Thyroid gland (tissue), 4 donors: ENCODE data around the gene MAP3K19.

Experiments
- CTCF ChIP-seq, 6 experiments: fragments of 200-600 bp in 3 of 6; fragments of 450-650 bp in 3 of 6; sonication (generic) in 3 of 6; IDR thresholded peaks; one replicate each; pipeline ENCODE4 v1.5.1; 2016 to 2019; ENCODE audit warnings: antibody characterized with exemption in 6 of 6, mild to moderate bottlenecking in 2 of 6, inconsistent platforms in 1 of 6, moderate library complexity in 1 of 6
- POLR2A ChIP-seq, 2 donors: fragments of 450-650 bp; IDR thresholded peaks; one replicate each; pipeline ENCODE4 v1.6.1; 2017; ENCODE audit warnings: antibody characterized with exemption in 2 of 2, mild to moderate bottlenecking in 2 of 2, moderate library complexity in 1 of 2

GRCh38 chr2:135096665-135097446 is 49.6 kb upstream of the MAP3K19 start:
- TF ChIP-seq CTCF (IDR thresholded peaks at IDR 0.05) (no peak), POLR2A (IDR thresholded peaks at IDR 0.05) (no peak)
